ENCODE results near the gene BEND5.

BEND5 gene

DNA sequence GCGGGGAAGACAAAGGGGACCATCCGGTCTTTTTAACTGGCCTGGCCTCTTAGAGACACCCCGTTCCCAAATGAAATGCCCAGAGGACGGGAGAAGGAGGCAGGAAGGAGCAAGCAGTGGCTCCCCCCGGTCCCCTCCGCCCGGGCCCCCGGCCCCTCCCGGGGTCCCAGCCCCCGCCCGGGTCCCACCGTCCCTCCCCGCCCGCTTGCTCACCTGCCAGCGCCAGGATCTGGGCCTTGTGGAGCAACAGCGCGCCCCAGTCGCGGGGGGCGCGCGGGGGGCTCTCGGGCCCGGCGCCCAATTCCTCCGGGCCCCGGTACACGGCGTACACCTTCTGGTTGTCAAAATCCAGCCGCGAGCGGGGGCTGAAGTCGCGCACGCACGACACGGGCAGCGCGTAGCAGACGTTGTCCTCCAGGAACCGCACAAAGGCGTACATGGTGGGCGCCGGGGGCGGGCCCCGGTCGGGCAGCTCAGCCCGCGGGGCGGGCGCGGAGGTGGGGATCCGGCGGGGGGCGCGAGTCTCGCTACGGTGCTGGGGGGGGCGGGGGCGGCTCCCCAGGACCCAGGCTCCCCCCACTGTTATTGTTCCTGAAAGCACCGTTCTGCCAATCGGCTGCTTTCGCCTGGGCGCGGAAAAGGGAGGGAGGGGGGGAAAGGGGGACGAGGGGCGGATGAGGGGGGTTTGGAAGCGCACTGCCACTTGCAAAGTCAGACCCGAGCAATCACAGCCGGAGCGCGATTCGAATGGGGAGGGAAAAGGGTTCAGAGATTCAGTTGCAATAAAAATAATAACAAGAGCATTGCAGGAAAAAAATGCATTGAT lies at the start of gene BEND5:
BEND5 (minus strand) TSS at position 499 of the 826 bp plus-strand sequence; CDS start at position 439, 60 bp downstream.
- DNase-seq (ENCODE audit: low read depth in 3 of 3, low spot score in 1 of 3), result peak; percentile 3 to 20 (median 20)

- no peak for DNase-seq (ENCODE audit: low read depth in 3 of 3, low spot score in 1 of 3)
Measured at GRCh38 chr1:48823168-48823567, 46.5 kb upstream of the BEND5 start.

DNA sequence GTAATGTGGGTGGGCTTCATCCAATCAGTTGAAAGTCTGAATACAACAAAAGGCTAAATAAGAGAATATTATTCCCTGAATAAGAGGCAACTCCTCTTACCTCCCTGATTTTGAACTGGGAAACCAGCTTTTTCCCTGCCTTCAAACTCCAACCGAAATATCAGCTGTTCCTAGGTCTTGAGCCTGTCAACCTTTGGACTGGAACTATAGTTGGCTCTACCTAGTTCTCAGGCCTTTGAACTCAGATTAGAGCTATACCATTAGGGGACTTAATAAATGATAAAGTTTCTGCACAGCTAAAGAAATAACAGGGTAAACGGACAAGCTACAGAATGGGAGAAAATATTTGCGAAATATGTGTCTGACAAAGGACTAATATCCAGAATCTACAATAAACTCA lies 43.8 kb upstream of the BEND5 start:
- no peak for DNase-seq (ENCODE audit: low read depth in 3 of 3, low spot score in 1 of 3)

- DNase-seq (ENCODE audit: low read depth in 3 of 3, low spot score in 1 of 3), result no peak
Measured at GRCh38 chr1:48817505-48818114, 40.9 kb upstream of the BEND5 start.

DNA sequence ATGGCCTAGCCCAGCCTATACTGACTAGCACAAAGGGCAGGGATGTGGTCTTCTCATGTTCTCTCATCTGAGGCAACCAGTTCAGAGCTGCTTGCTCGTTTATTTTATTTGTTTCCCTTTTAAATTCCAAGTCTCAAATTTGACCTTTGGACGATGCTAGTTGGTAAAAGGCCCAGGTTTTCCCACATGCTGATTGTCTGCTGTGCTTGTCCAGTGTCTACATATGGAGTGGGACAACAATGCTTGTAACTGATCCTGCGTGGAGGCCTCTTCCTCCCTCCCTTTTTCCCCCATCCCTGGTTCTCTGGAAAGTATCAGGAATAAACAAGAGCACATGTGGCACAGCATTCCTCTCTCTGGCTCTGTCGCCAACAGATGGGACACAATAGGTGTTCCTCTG lies 34.0 kb upstream of the BEND5 start:
- no peak for DNase-seq (ENCODE audit: low read depth in 3 of 3, low spot score in 1 of 3)

- DNase-seq (ENCODE audit: low read depth in 3 of 3, low spot score in 1 of 3), result no peak
Measured at GRCh38 chr1:48808496-48808895, 31.8 kb upstream of the BEND5 start.

DNA sequence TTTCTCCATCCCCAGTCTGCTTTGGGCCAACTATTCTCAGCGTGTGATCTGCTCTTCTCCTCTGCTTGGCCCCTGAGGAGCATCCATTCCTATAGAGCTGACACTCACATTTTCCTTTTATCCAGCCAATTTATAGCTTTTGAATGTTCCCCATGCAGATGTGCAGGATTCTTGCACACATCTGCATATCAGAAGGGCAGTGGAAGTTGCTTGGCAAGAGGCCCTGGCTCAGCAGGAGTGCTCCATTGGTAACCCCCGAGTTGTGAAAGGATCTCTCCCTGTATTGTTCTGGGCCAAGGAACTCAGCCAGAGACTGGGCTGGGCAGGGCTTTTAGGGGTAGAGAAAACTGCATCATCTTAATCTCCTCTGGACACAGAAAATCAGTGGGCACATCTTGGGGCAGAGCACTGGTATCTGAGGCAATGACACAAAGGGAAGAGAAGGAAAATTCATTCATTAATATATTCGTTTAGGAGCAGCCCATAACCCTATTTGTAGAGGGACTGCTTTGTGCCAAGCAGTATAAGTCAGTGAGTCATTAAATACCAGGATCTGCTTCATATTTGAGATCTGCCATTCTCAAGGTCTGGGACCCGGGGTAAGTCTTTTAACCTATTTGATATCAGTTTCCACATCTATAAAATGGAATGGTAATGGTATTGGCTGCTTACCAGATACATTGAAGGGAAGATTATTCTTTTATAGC lies 31.0 kb upstream of the BEND5 start:
- DNase-seq (ENCODE audit: low read depth in 3 of 3, low spot score in 1 of 3), result no peak

DNA sequence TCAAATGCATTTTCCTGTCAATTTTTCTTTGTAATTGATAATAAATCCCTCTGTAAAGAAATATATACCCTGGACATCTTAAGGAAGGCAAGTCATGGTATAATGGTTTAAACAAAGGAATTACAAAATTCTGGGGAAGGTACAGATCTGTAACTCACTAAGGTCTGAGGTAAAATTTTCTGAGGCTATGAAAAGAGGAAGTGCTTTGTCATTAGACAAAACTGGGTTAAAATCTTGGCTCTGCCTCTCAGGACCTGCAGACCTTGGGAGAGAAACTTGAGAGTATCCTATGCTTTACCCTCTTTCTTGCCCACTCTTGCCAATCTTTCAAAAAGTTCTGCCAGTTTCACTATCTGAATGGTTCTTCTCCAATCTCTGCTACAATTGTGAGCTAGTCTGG lies 26.8 kb upstream of the BEND5 start:
- no peak for DNase-seq (ENCODE audit: low read depth in 3 of 3, low spot score in 1 of 3)

GRCh38 chr1:48794816-48795215 lies 18.1 kb upstream of the BEND5 start:
- no peak for DNase-seq (ENCODE audit: low read depth in 3 of 3, low spot score in 1 of 3)

GRCh38 chr1:48793863-48794262 lies 17.2 kb upstream of the BEND5 start:
- no peak for DNase-seq (ENCODE audit: low read depth in 3 of 3, low spot score in 1 of 3)

- DNase-seq (ENCODE audit: low read depth in 3 of 3, low spot score in 1 of 3), result no peak
Measured at GRCh38 chr1:48792961-48793360, 16.3 kb upstream of the BEND5 start.

- DNase-seq (ENCODE audit: low read depth in 3 of 3, low spot score in 1 of 3), result no peak
Measured at GRCh38 chr1:48790397-48790796, 13.7 kb upstream of the BEND5 start.

- no peak for DNase-seq (ENCODE audit: low read depth in 3 of 3, low spot score in 1 of 3)
Measured at GRCh38 chr1:48789903-48790302, 13.2 kb upstream of the BEND5 start.

DNA sequence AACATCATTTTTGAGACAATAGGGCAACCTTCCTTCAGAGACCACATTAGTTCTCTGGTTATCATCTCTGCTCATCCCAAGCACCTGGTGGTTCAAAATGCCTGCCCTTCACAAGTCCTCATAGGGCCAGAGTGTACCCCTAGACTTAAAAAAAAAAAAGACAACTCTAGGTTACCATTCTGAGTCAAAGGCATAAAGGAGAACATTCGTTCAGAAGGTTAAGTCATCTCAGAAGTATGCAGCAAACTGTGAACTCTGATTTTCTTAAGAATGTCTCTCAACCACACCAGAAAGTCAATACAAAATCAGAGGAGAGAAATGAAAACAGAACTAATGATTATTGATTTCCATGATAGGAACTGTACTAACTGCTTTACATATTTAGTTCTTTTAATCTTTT lies 9.2 kb upstream of the BEND5 start:
- DNase-seq (ENCODE audit: low read depth in 3 of 3, low spot score in 1 of 3), result no peak

DNA sequence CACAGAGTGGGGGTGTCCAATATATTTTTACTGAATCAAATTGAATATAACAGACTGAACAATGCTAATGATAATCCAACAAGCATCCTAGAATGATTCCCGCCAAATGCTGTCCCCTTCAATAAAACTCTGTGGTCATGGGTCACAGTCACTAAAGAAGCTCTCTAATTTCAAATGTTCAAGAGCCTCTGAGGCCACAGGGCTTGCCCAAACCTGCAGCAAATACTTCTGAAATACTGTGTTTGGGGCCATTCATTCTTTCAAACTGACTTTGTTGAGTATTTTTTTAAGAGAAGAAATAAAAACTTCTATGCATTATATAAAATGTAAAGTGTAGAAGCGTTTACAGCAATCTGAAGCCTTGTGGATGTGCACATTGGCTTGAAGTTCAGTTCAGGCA lies 7.6 kb upstream of the BEND5 start:
- no peak for DNase-seq (ENCODE audit: low read depth in 3 of 3, low spot score in 1 of 3)

- no peak for DNase-seq (ENCODE audit: low read depth in 3 of 3, low spot score in 1 of 3)
Measured at GRCh38 chr1:48777219-48777895, 666 bp upstream of the BEND5 start.

DNA sequence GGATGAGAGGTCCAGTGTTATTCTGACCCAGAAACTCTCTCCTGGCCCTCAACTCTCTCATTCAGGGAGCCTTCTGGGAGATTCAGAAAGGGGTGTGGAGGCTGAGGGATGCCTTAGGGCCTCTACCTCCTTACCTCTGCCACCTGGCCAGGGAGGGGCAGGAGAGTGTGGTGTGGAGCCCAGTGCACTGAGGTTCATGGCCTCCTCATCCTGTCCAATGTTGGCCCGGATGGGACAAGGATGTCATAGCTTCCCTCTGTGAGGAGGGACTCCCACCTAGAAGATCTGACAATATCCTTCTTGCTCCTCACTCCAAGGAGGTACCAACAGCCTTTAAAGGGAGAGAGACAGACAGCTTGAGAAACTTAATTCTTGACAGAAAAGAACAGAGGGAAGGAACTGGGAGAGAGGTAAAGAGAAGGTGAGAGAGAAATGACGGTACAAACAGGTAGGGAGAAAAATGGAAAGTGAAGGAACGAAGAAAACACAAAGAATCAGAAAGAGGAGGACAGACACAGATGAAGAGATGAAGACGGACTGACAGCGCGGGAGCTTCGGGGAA lies 779 bp downstream of the BEND5 start:
- DNase-seq (ENCODE audit: low read depth in 3 of 3, low spot score in 1 of 3), result no peak

- DNase-seq (ENCODE audit: low read depth in 3 of 3, low spot score in 1 of 3), result no peak
Measured at GRCh38 chr1:48773133-48773532, 3.6 kb downstream of the BEND5 start.

DNA sequence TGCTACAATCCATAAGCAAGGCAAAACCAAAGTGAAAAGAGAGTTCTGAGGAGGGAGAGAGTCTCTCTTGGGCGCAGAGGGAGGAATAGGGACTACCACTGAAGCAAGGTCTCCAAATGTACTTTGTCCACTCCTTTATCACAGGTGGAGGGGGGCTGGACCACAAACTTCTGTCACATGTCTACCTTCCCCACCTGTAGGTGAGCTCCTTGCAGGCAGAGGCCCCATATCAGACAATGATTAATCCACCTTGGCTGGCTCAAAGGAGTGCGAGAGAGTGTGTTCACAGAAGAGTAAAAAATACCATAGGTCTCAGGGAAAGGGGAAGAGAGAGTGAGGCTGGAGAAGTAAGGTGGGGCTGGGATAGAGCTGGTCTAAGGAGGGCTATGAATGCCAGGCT lies 4.5 kb downstream of the BEND5 start:
- no peak for DNase-seq (ENCODE audit: low read depth in 3 of 3, low spot score in 1 of 3)

DNA sequence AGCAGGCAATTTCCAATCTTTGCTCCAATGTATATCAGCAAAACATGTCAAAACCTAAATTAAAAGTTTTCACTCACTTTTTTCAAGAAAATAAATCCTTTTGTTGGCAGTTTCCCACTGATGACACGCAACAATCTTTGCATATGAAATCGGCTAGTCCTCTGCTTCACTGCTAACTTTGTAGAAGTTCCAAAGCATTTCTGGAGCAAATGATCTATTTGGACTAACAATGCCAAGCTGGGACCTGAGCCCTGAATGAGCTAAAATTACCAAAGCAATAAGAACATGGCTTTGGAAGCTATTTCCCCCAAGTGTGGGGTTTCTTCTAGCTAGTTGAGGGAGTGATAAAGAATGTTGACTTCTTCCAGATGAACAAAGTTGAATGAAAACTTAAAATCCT lies 5.1 kb downstream of the BEND5 start:
- DNase-seq (ENCODE audit: low read depth in 3 of 3, low spot score in 1 of 3), result no peak

DNA sequence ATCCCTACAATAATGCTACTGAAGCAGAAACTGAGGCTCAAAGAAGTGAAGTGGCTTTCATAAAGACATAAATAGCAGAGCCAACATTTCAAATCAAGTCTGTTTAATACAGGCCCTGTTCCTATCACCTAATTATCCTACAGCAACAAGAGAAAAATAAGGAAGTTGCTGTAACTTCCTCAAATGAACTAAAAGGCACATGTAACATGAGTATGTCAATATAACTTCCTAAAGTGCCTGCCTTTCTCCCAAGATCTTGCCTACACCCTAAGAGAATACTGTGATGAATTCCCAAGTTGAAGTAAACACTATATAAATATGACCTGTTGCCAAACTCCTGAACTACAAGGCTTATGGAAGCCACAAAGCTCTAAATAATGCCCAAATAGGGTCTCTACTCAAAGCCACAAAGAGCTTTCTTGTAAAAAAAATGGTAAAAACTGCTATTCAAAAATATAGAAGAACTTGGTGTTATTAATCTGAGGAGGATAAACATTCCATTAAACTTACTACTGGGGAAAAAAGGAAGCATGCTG lies 8.6 kb downstream of the BEND5 start:
- no peak for DNase-seq (ENCODE audit: low read depth in 3 of 3, low spot score in 1 of 3)

Data from stimulated activated CD4-positive, alpha-beta T cell treated with anti-CD3 and anti-CD28 coated beads, TNF-alpha, amount 100 ng/mL, for 1 hour (primary cell).